Measurements from ENCODE around the gene SH3BP4.

The SH3BP4 gene, protein sequence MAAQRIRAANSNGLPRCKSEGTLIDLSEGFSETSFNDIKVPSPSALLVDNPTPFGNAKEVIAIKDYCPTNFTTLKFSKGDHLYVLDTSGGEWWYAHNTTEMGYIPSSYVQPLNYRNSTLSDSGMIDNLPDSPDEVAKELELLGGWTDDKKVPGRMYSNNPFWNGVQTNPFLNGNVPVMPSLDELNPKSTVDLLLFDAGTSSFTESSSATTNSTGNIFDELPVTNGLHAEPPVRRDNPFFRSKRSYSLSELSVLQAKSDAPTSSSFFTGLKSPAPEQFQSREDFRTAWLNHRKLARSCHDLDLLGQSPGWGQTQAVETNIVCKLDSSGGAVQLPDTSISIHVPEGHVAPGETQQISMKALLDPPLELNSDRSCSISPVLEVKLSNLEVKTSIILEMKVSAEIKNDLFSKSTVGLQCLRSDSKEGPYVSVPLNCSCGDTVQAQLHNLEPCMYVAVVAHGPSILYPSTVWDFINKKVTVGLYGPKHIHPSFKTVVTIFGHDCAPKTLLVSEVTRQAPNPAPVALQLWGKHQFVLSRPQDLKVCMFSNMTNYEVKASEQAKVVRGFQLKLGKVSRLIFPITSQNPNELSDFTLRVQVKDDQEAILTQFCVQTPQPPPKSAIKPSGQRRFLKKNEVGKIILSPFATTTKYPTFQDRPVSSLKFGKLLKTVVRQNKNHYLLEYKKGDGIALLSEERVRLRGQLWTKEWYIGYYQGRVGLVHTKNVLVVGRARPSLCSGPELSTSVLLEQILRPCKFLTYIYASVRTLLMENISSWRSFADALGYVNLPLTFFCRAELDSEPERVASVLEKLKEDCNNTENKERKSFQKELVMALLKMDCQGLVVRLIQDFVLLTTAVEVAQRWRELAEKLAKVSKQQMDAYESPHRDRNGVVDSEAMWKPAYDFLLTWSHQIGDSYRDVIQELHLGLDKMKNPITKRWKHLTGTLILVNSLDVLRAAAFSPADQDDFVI

DNA sequence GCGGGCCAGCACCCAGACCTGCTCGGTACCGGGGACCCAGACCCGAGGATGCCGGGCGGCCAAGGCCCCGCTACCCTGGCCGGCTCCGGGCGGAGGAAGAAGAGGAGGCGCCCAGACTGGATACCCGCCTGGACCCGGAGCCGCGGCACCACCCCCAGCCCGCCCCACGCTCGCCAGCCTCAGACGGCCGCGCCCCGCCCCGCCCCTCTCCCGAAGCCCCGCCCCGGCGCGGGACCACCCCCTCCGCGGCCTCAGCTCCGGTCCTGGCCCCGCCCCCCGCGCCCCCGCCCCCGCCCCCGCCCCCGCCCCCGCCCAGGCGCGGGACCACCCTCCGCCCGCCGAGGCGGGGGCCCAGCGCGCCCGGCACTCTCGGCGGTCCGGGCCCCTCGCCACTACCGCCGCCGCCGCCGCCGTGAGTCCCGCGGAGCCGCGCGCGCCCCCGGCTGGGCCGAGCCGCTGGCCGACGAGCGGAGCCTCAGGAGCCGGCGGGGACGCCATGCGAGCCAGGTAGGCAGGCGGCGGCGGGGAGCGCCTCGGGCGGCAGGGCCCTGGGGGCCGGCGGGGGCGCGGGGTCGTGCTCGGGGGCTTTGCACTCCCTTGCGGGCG is at the start of gene SH3BP4:
TSS of gene SH3BP4 (plus strand) at position 354 of the 606 bp plus-strand sequence. CDS start 82,986 bp downstream, outside the sequence.
- peak; percentile 10 for DNase-seq

DNA sequence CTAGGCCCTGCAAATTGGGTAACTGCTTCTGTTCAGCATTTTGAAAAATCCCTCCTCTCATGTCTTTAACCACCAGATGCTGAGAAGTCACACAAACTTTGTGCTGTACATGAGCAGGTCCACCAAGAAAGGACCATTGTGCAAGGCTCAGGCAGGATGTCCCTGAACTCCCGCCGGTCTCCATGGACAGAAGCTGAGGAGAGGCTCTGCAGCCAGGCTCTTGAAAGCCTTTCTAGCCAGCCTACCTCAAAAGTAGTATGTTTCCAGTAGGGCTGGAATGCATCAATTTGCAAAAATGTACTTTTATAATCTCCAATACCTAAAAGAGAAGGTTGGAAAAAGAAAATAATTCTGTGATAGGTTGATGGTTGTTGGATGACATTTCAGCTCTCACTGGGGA is 47.0 kb upstream of the SH3BP4 start:
- no peak for DNase-seq

DNA sequence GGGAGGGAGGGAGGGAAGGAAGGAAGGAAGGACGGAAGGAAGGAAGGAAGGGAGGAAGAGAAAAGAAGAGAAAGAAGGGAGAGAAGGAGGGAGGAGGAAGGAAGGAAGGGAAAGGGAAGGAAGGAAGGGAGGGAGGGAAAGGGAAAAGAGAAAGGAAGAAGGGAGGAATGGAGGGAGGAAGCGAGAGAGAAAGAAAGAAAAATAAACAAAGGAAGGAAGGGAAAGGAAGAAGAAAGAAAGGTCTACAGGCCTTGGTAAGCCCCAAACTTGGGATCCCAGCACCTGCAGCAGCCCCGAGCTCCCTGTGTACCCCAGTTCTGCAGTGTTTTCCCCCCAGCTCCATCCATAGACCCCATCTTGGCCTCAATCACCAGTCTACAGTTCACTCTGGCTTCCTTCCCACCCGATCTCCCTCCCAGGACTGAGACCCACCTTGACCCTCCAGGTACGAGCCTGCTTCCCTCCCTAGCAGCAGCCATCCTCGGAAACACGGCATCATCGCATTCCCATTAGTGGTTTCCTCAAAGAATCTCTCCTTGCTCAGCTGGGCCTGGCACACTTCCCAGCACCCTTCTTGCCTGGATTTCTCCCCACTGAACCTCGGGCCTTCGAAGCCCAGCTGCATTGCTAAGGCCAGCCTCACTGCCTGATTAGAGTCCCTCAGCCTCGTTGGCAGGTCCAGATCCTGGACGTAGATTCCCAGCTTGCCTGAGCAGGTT is 46.1 kb upstream of the SH3BP4 start:
- DNase-seq: no peak

DNA sequence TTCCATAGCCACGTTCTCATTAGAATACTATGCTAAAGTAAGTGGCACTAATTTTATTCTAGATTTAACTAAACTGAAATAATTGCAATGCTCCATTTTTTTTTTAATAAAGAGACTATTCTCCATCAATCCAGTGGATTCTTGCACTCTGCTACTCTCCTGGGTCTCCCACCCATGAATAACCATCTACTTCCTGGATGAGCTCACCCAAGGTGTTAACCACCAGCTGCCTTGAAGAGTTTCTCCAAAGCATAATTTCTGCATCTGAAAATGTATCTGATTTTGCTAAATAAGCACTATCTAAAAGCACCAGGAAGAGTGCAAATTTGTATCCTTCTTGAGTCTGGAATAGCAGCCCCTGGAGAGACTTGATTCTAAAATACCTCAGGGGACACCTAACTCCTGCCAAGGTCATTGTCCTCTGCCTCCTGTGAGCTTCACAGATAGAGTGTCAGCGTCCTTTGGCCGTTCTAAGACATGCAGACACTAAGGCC is 41.6 kb upstream of the SH3BP4 start:
- DNase-seq: no peak

DNA sequence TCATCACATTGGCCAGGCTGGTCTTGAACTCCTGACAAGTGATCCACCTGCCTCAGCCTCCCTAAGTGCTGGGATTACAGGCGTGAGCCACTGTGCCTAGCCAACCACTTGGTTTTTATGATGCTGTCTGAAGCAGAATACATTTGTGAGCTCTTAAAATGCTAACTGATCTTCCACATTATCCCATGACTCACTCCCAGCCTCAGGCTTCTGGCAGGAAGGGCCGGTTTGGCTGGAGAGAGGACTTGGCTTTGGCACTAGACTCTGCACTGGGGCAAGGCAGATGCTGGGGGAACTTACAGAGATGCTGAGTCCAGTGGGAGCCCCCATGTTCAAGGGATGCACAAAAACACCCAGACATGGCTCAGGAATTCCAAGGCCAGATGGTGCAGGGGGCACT is 40.5 kb upstream of the SH3BP4 start:
- no peak for DNase-seq

DNA sequence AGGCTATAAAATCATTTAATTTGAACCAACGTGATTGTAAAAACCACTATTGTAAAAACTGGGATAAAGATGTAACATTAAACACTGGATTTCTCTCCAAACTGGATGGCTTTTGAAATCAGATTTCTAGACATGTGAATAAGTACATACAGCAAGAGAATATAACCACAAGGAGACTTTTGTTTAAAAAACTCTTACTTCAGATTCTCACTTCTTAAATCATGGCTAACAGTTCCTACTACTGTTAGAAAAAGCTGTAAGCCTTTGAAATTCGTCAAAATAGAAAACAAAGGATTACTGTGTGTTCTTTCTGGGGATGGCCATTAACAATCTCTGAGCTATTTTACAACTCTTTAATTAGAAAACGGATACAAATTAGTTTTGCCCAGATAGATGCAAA is 39.4 kb upstream of the SH3BP4 start:
- no peak for DNase-seq

DNA sequence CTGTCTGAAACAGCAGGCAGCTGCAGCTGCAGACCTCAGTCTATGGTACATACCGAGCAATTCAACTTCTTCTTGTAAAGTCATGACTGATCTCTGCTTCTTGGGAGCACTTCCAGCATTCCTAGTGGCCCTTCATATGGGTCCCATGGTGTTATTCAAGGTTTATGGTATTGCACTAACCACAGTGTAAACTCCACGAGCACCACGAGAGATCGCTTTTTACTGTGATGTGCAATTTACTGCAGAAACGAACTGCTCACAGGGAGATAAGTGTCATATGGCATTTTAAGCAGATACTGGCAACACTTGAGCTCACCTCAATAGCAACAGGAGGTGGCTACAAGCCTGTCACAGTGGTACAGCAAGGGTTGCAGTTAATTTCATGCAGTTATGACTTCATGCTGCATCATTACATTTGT is 38.6 kb upstream of the SH3BP4 start:
- DNase-seq: no peak

DNA sequence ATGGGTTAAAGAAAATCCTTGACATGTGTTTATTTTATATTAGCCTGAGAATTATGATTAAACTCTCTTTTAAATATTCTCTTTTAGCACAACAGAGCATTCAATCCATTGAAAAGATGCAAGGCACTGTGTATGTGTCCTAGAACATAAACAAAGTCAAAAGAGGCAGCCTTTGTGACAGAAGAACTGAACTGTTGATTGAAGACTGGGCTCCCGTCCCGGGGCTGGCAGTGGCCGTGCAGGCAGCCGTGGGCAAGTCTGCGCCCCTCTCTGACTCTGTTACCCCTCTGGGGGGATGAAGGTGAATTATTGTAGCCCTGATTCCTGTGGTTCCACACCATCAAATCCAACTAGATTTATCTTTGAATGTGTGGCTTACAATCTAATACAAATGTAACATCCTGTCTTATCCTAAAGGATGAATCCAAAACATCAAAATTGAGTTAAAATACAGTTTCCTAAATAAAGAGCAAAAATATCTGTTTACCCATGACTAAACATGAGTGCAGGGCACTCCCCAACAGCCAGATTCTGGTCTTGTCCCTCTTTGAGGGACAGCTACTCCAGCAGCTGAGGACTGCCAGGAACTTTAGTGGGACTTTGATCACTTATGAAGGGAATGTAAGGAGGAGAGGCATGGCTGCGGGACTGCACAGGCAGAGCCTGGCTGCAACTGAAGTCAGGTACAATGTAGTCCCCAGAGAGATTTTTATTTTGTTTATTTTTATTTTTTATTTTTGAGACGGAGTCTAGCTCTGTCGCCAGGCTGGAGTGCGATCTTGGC is 37.3 kb upstream of the SH3BP4 start:
- no peak for DNase-seq

DNA sequence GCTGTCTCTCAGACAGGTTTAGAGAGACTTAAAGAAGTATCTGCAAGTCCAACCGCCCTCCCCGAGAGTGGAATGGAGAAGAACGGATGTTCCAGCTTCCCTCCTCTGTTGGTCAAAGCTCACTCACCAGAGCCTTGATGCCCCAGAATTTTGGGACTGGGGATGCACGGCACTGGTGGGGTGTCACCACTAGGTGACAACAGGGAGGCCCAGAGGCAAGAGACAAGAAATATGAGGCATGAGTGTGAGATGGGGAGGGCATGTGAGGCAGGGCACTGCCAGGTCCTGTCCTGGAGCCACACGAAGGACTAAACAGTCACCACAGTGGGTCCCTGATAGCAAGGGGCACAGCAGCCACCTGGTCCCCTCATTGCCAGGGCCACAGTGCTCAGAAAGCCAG is 35.1 kb upstream of the SH3BP4 start:
- no peak for DNase-seq

DNA sequence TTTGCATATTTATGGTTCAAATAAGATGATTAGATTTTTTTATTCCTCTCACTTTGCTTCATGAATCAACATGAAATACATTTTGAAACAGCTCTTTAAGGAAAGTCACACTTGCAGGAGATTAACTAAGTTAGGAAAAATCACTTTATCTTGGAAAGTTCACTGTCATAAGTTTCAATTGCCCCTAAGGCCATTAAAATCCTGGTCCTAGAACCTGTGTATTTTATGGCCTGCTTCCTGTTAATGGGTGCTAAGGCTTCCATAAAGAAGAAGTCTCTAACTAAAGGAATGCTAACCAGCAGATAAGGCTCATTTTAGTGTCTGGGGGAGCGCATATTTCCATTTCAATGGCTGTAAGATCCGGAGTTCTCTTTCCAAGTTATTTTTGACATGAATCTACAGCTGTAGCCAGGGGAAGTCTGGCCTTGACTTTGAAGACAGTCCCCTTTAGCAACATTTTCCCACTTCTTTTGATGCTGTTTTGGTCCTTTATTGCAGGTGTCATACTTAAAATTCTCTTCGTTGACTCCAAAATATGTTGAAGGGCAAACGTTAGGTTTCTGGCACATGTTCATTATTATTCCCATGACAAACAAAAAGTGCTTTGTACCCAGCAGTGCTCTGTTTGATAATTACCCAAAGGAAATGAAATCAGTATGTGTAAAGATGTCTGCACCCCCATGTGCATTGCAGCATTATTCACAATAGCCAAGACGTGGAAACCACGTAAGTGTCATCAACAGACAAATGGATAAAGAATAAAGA is 34.4 kb upstream of the SH3BP4 start:
- DNase-seq: no peak

DNA sequence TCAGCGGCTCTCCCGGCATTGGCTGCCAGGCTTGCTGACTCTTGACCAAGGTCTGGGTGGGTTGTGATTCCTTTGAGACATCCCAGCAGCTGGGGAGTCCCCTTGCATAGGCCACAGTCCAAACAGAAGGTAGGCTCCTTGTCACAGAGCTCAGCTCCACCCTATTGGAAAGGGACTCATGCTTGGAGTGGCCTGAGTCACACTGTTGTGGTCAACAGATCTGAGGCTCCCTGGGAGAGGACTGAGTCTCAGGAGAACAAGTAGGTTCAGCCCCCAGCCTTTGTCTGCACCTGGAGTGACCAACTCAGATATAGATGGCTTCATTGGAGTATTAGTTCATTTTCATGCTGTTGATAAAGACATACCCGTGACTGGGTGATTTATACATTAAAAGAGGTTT is 32.1 kb upstream of the SH3BP4 start:
- DNase-seq: no peak

DNA sequence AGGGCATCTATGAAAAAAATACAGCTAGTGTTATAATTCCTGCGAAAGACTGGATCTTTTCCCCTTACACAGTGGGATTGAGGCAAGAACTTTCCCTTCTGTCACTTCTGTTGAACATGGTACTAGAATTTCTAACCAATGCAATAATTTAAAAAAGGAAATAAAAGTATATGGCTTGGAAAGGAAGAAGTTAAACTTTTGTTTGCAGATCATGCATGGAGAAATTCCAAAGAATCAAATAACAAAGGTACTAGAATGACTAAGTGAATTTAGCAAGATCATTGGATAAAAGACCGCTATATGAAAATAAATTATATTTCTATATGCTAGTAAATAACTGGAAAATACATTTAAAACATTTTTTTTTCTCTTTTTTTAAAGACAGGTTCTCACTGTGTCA is 31.0 kb upstream of the SH3BP4 start:
- DNase-seq: no peak

DNA sequence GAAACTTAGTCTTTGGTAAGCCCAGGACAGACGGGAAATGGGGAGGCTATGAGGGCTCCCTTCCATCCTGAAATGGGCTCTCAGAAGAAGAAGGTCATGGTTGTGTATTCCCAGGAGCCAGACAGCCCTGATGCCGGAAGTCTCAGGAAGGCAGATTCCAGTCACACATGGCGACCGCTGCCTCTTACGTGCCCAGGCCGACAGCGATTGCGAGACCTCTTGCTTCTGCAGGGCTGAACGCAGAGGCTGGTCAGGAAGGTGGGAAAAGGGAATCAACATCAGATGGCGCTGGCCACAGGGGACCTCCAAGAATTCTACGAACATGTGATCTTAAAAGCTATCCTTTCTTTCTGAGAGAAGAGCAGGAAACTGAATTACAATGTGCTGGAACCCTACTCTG is 22.8 kb upstream of the SH3BP4 start:
- DNase-seq: no peak

DNA sequence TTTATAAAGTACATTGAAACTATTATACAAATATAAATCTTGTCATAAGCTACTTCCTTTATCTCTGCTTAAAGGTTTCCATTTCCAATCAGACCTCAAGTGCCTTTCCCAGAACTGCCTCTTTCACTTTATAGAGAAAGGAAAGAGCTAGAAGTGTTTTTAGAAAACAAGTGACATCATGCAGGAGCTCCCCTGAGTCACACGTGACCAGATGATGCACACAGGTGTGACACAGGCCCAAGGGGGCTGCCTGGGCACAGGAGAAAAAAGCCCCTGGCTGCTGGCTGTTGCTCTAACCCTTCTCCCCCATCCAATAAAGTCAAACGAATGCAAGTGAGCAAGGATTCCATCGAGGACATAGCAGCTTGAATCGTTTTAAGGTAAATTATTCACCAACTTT is 21.4 kb upstream of the SH3BP4 start:
- DNase-seq: no peak

DNA sequence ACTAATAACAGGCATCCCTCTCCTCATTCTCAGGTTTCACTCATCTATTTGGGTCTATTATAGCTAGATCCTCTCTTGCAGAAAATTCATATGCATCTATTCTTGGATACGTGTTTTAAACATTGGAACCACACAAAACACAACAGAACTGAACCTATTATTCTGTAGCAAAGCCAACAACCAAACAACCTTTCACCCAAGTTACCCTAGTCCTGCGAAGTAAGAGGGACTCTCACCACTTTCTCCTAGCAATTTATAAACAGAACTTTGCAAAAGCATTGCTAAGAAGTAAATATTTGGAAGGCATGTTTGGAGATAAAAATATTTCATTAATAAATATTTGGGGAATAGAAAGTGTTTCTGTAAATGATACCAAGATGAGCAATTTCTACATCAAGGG is 20.4 kb upstream of the SH3BP4 start:
- no peak for DNase-seq

DNA sequence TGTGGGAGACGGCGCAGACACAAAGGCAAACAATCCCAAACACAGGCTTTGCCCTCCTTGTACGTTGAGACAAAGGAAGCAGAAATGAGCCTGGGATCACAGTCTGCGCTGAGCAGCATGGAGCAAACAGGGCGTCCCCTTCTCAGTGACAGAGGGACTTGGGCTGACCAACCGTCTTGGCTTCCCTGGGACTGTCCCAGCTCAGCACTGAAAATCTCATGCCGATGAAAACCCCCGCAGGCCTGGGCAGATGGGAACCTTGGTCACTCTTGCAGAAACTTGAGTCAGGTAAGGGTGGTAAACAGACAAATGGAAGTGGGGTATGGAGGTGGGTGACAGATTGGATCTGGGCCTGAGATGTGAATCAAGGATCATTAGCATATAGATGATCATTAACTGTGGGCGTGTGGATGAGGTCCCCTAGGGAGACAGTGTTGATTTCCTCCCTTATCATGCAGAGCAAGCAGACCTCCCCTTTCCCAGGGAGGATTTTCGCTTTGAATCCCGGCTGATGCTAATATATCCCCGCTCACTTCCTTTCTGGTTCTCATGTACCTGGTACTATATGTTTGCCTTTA is 19.1 kb upstream of the SH3BP4 start:
- no peak for DNase-seq

DNA sequence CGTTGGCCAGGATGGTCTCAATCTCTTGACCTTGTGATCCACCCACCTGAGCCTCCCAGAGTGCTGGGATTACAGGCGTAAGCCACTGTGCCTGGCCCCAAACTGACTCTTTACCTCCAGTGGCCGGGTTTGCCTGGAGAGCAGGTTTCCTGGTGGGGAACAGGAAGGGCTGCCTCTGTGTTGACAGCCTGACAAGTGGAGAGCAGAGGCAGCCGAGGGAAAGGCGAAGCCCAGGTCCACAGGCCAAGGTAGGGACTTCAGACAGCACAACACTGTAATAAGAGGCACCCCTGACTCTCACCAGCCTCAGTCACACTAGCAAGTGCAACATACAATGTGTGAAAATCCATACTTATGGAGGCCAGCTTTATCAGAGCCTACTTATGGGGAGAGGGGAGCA is 16.5 kb upstream of the SH3BP4 start:
- DNase-seq: no peak

DNA sequence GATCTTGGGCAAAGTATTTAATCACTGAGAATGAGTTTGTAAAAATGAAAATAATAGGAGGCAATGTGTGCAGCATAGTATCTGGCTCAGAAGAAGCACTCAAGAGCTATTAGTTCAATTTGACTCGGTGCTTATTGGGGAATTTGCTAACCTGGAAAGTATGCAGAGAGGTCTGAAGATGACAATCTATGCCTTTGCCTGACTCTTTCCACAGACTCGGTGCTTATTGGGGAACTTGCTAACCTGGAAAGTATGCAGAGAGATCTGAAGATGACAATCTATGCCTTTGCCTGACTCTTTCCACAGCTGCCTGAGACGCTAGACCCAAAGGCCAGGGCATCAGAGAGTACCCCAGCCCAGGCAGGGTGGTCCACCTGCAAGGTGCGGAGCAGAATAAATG is 12.2 kb upstream of the SH3BP4 start:
- no peak for DNase-seq

DNA sequence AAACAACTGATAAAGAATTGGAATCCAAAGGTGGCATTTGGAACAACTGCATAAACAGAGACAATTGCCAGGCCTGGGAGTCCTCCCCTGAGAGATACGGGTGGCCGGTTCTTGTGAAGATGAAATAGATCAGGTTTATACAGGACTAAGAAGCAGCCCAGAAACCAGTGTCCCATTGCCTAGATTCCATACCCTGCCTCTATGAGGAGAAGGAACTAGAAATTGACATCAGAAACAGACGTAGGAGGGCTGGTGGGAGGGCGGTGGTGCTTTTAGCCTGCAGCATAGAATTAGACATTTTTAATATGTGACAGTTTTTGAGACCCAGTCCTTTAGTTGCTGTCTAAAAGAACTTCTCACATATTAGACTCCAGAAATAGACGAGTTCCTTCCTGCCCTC is 11.8 kb upstream of the SH3BP4 start:
- DNase-seq: no peak

DNA sequence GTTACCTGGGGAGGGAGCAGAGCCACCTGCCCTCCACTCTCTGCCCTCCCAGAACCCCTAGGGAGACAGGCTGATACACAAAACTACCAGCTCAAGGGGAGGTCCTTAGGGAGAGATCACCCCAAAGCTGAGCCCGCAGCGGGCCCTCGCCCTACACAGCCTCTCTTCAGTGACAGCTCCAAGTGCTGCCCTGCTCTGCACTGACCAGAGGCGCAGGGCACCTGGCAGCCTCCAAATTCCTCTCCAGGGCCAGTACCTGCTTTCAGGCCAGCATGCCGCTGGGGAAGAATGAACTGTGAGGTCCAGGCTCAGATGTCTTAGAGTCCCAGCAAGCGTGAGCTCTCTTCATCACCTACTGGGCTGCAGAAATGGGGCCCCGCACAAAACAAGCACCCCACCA is 11.3 kb upstream of the SH3BP4 start:
- DNase-seq: no peak

Data from CD4-positive, alpha-beta T cell treated with Interleukin-10 for 1 hour (primary cell).